ENCODE data around the gene IGFBP6.

The IGFBP6 gene

GRCh38 chr12:53059434-53060063 lies 37.9 kb upstream of the IGFBP6 start:
- no peak for DNase-seq (ENCODE audit: extremely low read depth, insufficient read length)
- Histone ChIP-seq H3K27me3 (replicated peaks; ENCODE audit: control insufficient read depth, insufficient read depth, low read length) (no peaks in the 10 kb centered on the region; the same call in 1 of the 2 replicates), H3K36me3 (ENCODE audit: control insufficient read depth, insufficient read depth, low read length) (no peaks in the 10 kb centered on the region; the same call in none of the 2 replicates), H3K4me3 (replicated peaks; ENCODE audit: low read depth, low read length) (no peak overlapping the region)
- no peak for TF ChIP-seq CTCF (IDR thresholded peaks at IDR 0.05; ENCODE audit: insufficient read depth, low read length, poor library complexity, severe bottlenecking)

GRCh38 chr12:53060064-53060720 lies 37.3 kb upstream of the IGFBP6 start:
- DNase-seq (ENCODE audit: extremely low read depth, insufficient read length): no peak
- no peaks in the 10 kb centered on the region; the same call in 1 of the 2 replicates for H3K27me3 ChIP-seq (replicated peaks; ENCODE audit: control insufficient read depth, insufficient read depth, low read length)
- no peak overlapping the region for H3K4me3 ChIP-seq (replicated peaks; ENCODE audit: low read depth, low read length)
- peaks cover 3% of the 10 kb centered on the region for H3K36me3 ChIP-seq (ENCODE audit: control insufficient read depth, insufficient read depth, low read length)
- TF ChIP-seq CTCF (IDR thresholded peaks at IDR 0.05; ENCODE audit: insufficient read depth, low read length, poor library complexity, severe bottlenecking): no peak

GRCh38 chr12:53060721-53061276 lies 36.7 kb upstream of the IGFBP6 start:
- H3K27me3 ChIP-seq (replicated peaks; ENCODE audit: control insufficient read depth, insufficient read depth, low read length): no peaks in the 10 kb centered on the region; the same call in 1 of the 2 replicates
- DNase-seq (ENCODE audit: extremely low read depth, insufficient read length): no peak
- no peak overlapping the region for H3K4me3 ChIP-seq (replicated peaks; ENCODE audit: low read depth, low read length)
- H3K36me3 ChIP-seq (ENCODE audit: control insufficient read depth, insufficient read depth, low read length): peaks cover 9% of the 10 kb centered on the region
- no peak for TF ChIP-seq CTCF (IDR thresholded peaks at IDR 0.05; ENCODE audit: insufficient read depth, low read length, poor library complexity, severe bottlenecking)

GRCh38 chr12:53061404-53062010 lies 36.0 kb upstream of the IGFBP6 start:
- Histone ChIP-seq H3K4me3 (replicated peaks; ENCODE audit: low read depth, low read length) (no peak overlapping the region), H3K36me3 (ENCODE audit: control insufficient read depth, insufficient read depth, low read length) (peaks cover 12% of the 10 kb centered on the region), H3K27me3 (replicated peaks; ENCODE audit: control insufficient read depth, insufficient read depth, low read length) (no peaks in the 10 kb centered on the region; the same call in 1 of the 2 replicates)
- TF ChIP-seq CTCF (IDR thresholded peaks at IDR 0.05; ENCODE audit: insufficient read depth, low read length, poor library complexity, severe bottlenecking): peak; percentile 37
- no peak for DNase-seq (ENCODE audit: extremely low read depth, insufficient read length)

GRCh38 chr12:53062011-53062961 lies 35.2 kb upstream of the IGFBP6 start:
- H3K36me3 ChIP-seq (ENCODE audit: control insufficient read depth, insufficient read depth, low read length): peaks cover 12% of the 10 kb centered on the region
- DNase-seq (ENCODE audit: extremely low read depth, insufficient read length): no peak

More at GRCh38 chr12:53062011-53062961, 35.2 kb upstream of the IGFBP6 start:
- no peak for TF ChIP-seq CTCF (IDR thresholded peaks at IDR 0.05; ENCODE audit: insufficient read depth, low read length, poor library complexity, severe bottlenecking)
- Histone ChIP-seq H3K27me3 (replicated peaks; ENCODE audit: control insufficient read depth, insufficient read depth, low read length) (no peaks in the 10 kb centered on the region; the same call in 1 of the 2 replicates), H3K4me3 (replicated peaks; ENCODE audit: low read depth, low read length) (no peak overlapping the region)

All from GM06990 (cell line).